Measurements from ENCODE around the gene POPDC2. TPM values are rescaled to one million over a fixed set of nuclear protein-coding genes. Genes with fewer than 3 reads are reported as not detected.

POPDC2 gene
- total RNA-seq, 2 donors from 2014 or later = 1.3 to 26.3 TPM

- no peak overlapping the region for H3K4me3 ChIP-seq
- no peak overlapping the region for H3K9ac ChIP-seq (ENCODE audit: low read depth in 2 of 2, low read length in 2 of 2)
- no peak for DNase-seq
- no peaks in the 10 kb centered on the region for H3K9me3 ChIP-seq
- H3K27ac ChIP-seq = no peak overlapping the region
- no peaks in the 10 kb centered on the region for H3K4me1 ChIP-seq
- intact Hi-C loops (cut with DNase I) = no loop called here
- no peaks in the 10 kb centered on the region for H3K27me3 ChIP-seq
- no peaks in the 10 kb centered on the region for H3K36me3 ChIP-seq
- no peak for TF ChIP-seq CTCF (IDR thresholded peaks at IDR 0.05)
These were observed 66.3 kb downstream of the POPDC2 start for GRCh38 chr3:119594066-119594465.

DNA sequence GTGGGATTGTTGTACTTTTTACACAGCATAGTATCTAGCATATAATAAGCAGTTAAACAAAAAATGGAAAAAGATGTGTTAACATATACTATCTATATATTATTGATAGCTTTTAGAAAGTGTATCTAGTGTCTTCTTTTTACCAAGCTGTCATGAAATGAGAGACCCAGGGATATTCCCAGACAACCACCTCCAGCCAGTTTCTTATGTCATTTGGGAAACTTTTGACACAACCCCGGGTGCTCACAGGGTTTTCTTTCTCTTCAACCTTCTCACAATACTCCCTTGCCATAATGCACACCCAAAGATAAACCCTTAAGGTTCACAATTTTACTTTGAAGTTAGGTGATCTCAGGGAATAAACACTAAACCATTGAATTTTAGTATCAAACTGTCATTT lies 67.5 kb downstream of the POPDC2 start:
- Histone ChIP-seq H3K4me1 (no peaks in the 10 kb centered on the region), H3K36me3 (no peaks in the 10 kb centered on the region), H3K27me3 (no peaks in the 10 kb centered on the region), H3K4me3 (no peak overlapping the region), H3K27ac (no peak overlapping the region), H3K9ac (ENCODE audit: low read depth in 2 of 2, low read length in 2 of 2) (no peak overlapping the region), H3K9me3 (no peaks in the 10 kb centered on the region)
- no peak for TF ChIP-seq CTCF (IDR thresholded peaks at IDR 0.05)
- intact Hi-C loops (cut with DNase I) = no loop called here
- no peak for DNase-seq

Other genes starting within 250 kb of the POPDC2 start
- 10 to 100 TPM; 37.4 to 48.8 TPM for gene TMEM39A, start 197.0 kb downstream of the POPDC2 start, total RNA-seq
- 10 to 100 TPM; 11.2 to 14.8 TPM for gene POGLUT1, start 191.6 kb downstream of the POPDC2 start, total RNA-seq
- gene TIMMDC1, start 162.0 kb downstream of the POPDC2 start, total RNA-seq = 100 to 1,000 TPM in 1 of 2 donors, 10 to 100 TPM in 1; 88.6 to 128 TPM
- under 1 TPM; 0.29 to 0.30 TPM for gene CD80, start 101.0 kb downstream of the POPDC2 start, total RNA-seq
- 1 to 10 TPM; 2.0 to 3.3 TPM for gene ADPRH, start 81.1 kb downstream of the POPDC2 start, total RNA-seq
- 1 to 10 TPM in 1 of 2 donors, under 1 TPM in 1; 0.58 to 1.3 TPM for gene PLA1A, start 62.7 kb downstream of the POPDC2 start, total RNA-seq
- gene COX17, start 16.8 kb upstream of the POPDC2 start, total RNA-seq = 10 to 100 TPM; 53.5 to 64.5 TPM
- under 1 TPM; 0.57 to 0.61 TPM for gene CFAP91, start 42.4 kb upstream of the POPDC2 start, total RNA-seq
- 10 to 100 TPM; 58.4 to 70.4 TPM for gene NR1I2, start 121.5 kb upstream of the POPDC2 start, total RNA-seq

Data from colonic mucosa (tissue), 4 donors.